CD4-positive, alpha-beta T cell (primary cell): ENCODE data around the gene IFI6. TPM values are rescaled to one million over a fixed set of nuclear protein-coding genes. Genes with fewer than 3 reads are reported as not detected.

Experiments
- ATAC-seq: fragments of 200-7000 bp; cut with Tn5 transposase; one replicate; pipeline ENCODE4 v1.10.0; 2022; ENCODE audit warnings: mild to moderate bottlenecking; ENCODE audit not compliant: poor library complexity
- CTCF ChIA-PET: fragments of 350-600 bp; sonication (Branson Sonifier 250); formaldehyde crosslinking; loops from one replicate; lab custom pipeline; 2021; ENCODE audit warnings: antibody characterized with exemption, inconsistent platforms; lab: Charles Lee
- POLR2A ChIA-PET: fragments of 350-600 bp; sonication (Branson Sonifier 250); formaldehyde crosslinking; loops from one replicate; lab custom pipeline; 2021; ENCODE audit warnings: antibody characterized with exemption, inconsistent platforms; lab: Charles Lee
- DNase-seq, 14 experiments: peaks; one replicate each; pipeline ENCODE4 v3.0.0-alpha.2; 2013 to 2020; ENCODE audit warnings: mixed read lengths in 2 of 14
- H3K27ac ChIP-seq, 2 donors: one replicate each; pipeline versions ENCODE4 v1.5.1 to v1.7.0; 2013; ENCODE audit warnings: low read length in 2 of 2, low read depth in 1 of 2, mild to moderate bottlenecking in 1 of 2
- H3K27me3 ChIP-seq, 2 experiments: 1 replicate in 1 of 2; 2 replicates in 1 of 2; pipeline versions ENCODE4 v1.6.1 to v1.7.0; 2013; ENCODE audit warnings: low read length in 2 of 2, control low read depth in 1 of 2, mild to moderate bottlenecking in 1 of 2, moderate library complexity in 1 of 2; ENCODE audit not compliant: insufficient read depth in 2 of 2, control insufficient read depth in 1 of 2
- H3K36me3 ChIP-seq: one replicate; pipeline ENCODE4 v1.6.1; 2013; ENCODE audit warnings: low read length, control low read depth; ENCODE audit not compliant: insufficient read depth
- H3K4me1 ChIP-seq: one replicate; pipeline ENCODE4 v1.6.1; 2013; ENCODE audit warnings: low read length, control low read depth; ENCODE audit not compliant: insufficient read depth
- H3K4me3 ChIP-seq: one replicate; pipeline ENCODE4 v1.5.1; 2013; ENCODE audit warnings: mild to moderate bottlenecking, low read length, moderate library complexity
- H3K9me3 ChIP-seq, 2 experiments: 1 replicate in 1 of 2; 2 replicates in 1 of 2; pipeline versions ENCODE4 v1.6.1 to v1.7.0; 2013; ENCODE audit warnings: low read length in 2 of 2, mild to moderate bottlenecking in 2 of 2, control low read depth in 1 of 2, moderate library complexity in 1 of 2; ENCODE audit not compliant: control insufficient read depth in 1 of 2, insufficient read depth in 1 of 2
- H3K27ac Mint-ChIP-seq: one replicate; pipeline ENCODE4 v1.8.0; 2020; ENCODE audit warnings: mixed read lengths
- H3K27me3 Mint-ChIP-seq: one replicate; pipeline ENCODE4 v1.8.0; 2021; ENCODE audit warnings: mixed read lengths
- H3K36me3 Mint-ChIP-seq: one replicate; pipeline ENCODE4 v1.8.0; 2021; ENCODE audit warnings: low read depth, mixed read lengths
- H3K4me1 Mint-ChIP-seq: one replicate; pipeline ENCODE4 v1.8.0; 2021; ENCODE audit warnings: low read depth, mixed read lengths
- H3K4me3 Mint-ChIP-seq: one replicate; pipeline ENCODE4 v1.8.0; 2020; ENCODE audit warnings: mild to moderate bottlenecking, mixed read lengths
- H3K9me3 Mint-ChIP-seq: one replicate; pipeline ENCODE4 v1.8.0; 2020; ENCODE audit warnings: mixed read lengths
- intact Hi-C, 2 experiments: fragments of 100-400 bp; cut with DNase I in 1 of 2; cut with micrococcal nuclease in 1 of 2; formaldehyde crosslinking; loops; one replicate each; pipeline versions ENCODE4 v1.15.1 to v1.9.0; 2023 to 2025; cut with DNase I, micrococcal nuclease
- polyA plus RNA-seq, 2 donors: library from polyadenylated mRNA; unstranded; fragments of 120-200 nt; gene quantifications; one replicate each; pipeline ENCODE4 v1.2.1, GENCODE V29; 2013
- total RNA-seq, 174 experiments: library from RNA in 2 of 174; stranded (reverse) in 2 of 174; gene quantifications; one replicate each; pipeline ENCODE4 v1.2.3 and lab custom pipeline; 2021 to 2026
- TF ChIP-seq, protein P1 (sequence below): fragments of 200-600 bp; IDR thresholded peaks from one replicate; pipeline ENCODE4 v1.8.0; 2022; ENCODE audit warnings: antibody characterized with exemption, mild to moderate bottlenecking

Gene IFI6, protein sequence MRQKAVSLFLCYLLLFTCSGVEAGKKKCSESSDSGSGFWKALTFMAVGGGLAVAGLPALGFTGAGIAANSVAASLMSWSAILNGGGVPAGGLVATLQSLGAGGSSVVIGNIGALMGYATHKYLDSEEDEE
- 10 to 100 TPM; 33.6 to 36.2 TPM for total RNA-seq
- 70.9 TPM for polyA plus RNA-seq (2013, experiment 1 of 2)
- 51.1 TPM for polyA plus RNA-seq (2013, experiment 2 of 2)
- total RNA-seq (lab: John Stamatoyannopoulos, UW) = 1.9 to 258 (median 6.8) reads per million in 172 experiments

DNA sequence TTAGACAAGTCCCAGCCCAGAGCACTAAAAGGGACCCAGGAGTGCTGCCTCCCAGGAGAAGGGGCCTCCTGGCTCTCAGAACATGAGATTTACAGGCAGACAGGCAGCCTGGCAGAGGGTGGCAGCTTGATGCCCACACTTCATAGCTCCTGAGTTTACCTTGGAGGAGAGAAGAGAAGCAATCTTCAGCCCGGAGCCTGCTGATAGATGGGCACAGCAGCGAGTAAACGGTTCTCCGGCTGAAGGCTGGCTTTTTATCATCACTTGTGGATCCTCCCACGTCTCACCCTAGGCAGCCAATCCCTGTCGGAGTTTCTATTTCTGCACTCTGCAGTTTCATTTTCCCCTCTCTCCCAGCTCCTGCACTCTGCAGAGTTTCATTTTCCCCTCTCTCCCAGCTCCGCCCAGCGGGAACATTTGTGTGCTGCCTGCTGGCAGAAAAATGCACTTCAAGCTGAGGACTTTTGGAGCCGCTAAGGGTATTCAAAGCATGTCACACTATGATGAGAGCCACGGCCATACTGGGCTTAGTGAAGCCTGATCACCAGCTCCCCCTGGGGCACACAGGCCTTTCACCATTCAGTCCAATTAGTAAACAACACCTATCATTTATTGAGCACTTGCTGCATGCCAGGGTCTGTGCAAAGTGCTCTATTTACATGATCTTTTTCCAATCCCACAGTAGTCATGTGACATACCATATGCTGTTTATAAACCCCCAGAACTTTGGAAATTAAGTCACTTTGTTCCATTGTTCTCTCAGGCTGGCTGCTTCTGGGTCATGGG, at the start of gene IFI6:
IFI6 (minus strand) TSS at position 229 of the 786 bp plus-strand sequence. CDS start 2,878 bp downstream, outside the sequence.
- Mint-ChIP-seq H3K36me3 (peaks cover 11% of the 10 kb centered on the region), H3K4me3 (peak within 1 kb of the TSS; percentile 92), H3K4me1 (peaks cover 39% of the 10 kb centered on the region), H3K9me3 (no peaks in the 10 kb centered on the region), H3K27ac (peak within 1 kb of the TSS; percentile 85), H3K27me3 (no peaks in the 10 kb centered on the region)
- ChIA-PET POLR2A (interaction anchor here (0.7 to 2.0 kb wide), 13 partner anchors 9 to 561 kb away, joined by 3 to 27 read pairs (median 5); partner anchors contain the start of genes AHDC1, DNAJC8, FAM76A and STX12), CTCF (interaction anchor here (0.7 to 4.0 kb wide), 4 partner anchors 10 to 116 kb away, joined by 3 to 44 read pairs (median 10); partner anchors contain the start of gene FAM76A)
- Histone ChIP-seq H3K4me1 (peaks cover 40% of the 10 kb centered on the region), H3K36me3 (peaks cover 4% of the 10 kb centered on the region), H3K27me3 (no peaks in the 10 kb centered on the region), H3K27ac (peak within 1 kb of the TSS; percentile 85 to 91), H3K4me3 (peak within 1 kb of the TSS; percentile 69), H3K9me3 (no peaks in the 10 kb centered on the region)
- TF ChIP-seq, protein P1, sequence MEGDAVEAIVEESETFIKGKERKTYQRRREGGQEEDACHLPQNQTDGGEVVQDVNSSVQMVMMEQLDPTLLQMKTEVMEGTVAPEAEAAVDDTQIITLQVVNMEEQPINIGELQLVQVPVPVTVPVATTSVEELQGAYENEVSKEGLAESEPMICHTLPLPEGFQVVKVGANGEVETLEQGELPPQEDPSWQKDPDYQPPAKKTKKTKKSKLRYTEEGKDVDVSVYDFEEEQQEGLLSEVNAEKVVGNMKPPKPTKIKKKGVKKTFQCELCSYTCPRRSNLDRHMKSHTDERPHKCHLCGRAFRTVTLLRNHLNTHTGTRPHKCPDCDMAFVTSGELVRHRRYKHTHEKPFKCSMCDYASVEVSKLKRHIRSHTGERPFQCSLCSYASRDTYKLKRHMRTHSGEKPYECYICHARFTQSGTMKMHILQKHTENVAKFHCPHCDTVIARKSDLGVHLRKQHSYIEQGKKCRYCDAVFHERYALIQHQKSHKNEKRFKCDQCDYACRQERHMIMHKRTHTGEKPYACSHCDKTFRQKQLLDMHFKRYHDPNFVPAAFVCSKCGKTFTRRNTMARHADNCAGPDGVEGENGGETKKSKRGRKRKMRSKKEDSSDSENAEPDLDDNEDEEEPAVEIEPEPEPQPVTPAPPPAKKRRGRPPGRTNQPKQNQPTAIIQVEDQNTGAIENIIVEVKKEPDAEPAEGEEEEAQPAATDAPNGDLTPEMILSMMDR = peak; percentile 52
- intact Hi-C loops = loop anchor here (2.0 to 5.0 kb wide), 3 partner anchors 53 to 101 kb away; partner anchors contain the start of genes STX12 (in 2 of the 2) and FAM76A (in 1 of the 2)
- DNase-seq (peak; percentile 56 to 92 (median 68)), ATAC-seq (peak; percentile 90)

DNA sequence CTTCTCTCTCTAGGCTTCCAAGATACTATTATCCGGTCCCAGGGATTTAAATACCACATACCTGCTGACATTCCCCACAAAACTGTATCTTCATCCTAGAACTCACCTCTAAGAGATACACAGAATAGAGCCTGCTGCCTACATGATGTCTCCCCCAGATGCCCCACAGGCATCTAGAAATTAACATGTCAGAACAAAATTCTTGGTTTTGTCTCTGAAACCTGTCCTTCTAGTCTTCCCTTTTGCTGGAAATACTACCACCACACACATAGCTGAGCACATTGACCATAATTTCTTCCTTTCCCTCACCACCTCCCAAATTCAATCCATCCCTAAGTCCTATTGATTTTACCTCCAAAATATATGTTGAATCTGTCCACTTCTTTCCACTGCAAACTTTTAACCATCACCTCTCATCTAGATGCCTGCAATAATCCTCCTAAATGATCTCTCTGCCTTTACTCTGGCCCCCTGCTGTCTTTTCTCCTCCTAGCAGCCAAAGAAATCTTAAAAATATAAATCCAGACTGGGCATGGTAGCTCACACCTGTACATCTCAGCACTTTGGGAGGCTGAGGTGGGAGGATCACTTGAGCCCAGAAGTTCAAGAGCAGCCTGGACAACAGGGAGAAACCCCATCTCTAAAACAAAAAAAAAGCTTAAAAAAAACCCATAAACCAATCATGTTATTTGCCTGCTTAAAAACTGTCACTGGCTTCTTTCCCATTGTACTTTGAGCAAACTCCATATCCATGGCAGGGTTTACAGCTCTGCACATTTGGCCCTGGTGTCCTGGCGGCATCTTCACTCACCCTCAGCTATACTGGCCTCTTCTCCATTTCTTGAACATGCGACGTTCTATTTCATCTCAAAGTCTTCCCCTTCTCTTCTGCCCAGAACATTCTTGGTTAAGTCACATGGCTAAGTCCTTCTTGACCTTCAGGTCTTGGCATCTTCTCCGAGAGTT, 47.6 kb upstream of the IFI6 start:
- POLR2A ChIA-PET = no interaction called here
- intact Hi-C loops = loop anchor here (1.0 to 10.0 kb wide), 4 partner anchors 50 to 395 kb away; partner anchors contain the start of genes EYA3 (in 1 of the 2) and TMEM222 (in 1 of the 2)
- Mint-ChIP-seq H3K9me3 (no peaks in the 10 kb centered on the region), H3K27me3 (peaks cover 16% of the 10 kb centered on the region), H3K4me3 (no peak overlapping the region), H3K36me3 (no peaks in the 10 kb centered on the region), H3K4me1 (no peaks in the 10 kb centered on the region), H3K27ac (no peak overlapping the region)
- peaks cover 0 to 3% of the 10 kb centered on the region in 2 experiments for H3K27me3 ChIP-seq
- H3K4me3 ChIP-seq = no peak overlapping the region
- no peak overlapping the region for H3K27ac ChIP-seq
- TF ChIP-seq, protein P1 = peak; percentile 44
- ATAC-seq (peak; percentile 56), DNase-seq (peak in 5 of 14 experiments; percentile 3 to 37 (median 13))
- CTCF ChIA-PET = interaction anchor here (0.8 to 2.7 kb wide), 2 partner anchors 8 to 50 kb away, joined by 3 to 13 read pairs; no protein-coding TSS in a partner anchor
- H3K4me1 ChIP-seq = no peaks in the 10 kb centered on the region
- H3K9me3 ChIP-seq = peaks cover 0 to 5% of the 10 kb centered on the region in 2 experiments
- H3K36me3 ChIP-seq = no peaks in the 10 kb centered on the region
